ENCODE measurements around the gene U2AF2. TPM values are rescaled to one million over a fixed set of nuclear protein-coding genes. Genes with fewer than 3 reads are reported as not detected.

Gene U2AF2
- total and polyA plus RNA-seq, 9 of the 15 experiments (the other 6 are each of a cell fraction or from before 2014, with no cell fraction given), result 3.0 to 331 (median 157) TPM

DNA sequence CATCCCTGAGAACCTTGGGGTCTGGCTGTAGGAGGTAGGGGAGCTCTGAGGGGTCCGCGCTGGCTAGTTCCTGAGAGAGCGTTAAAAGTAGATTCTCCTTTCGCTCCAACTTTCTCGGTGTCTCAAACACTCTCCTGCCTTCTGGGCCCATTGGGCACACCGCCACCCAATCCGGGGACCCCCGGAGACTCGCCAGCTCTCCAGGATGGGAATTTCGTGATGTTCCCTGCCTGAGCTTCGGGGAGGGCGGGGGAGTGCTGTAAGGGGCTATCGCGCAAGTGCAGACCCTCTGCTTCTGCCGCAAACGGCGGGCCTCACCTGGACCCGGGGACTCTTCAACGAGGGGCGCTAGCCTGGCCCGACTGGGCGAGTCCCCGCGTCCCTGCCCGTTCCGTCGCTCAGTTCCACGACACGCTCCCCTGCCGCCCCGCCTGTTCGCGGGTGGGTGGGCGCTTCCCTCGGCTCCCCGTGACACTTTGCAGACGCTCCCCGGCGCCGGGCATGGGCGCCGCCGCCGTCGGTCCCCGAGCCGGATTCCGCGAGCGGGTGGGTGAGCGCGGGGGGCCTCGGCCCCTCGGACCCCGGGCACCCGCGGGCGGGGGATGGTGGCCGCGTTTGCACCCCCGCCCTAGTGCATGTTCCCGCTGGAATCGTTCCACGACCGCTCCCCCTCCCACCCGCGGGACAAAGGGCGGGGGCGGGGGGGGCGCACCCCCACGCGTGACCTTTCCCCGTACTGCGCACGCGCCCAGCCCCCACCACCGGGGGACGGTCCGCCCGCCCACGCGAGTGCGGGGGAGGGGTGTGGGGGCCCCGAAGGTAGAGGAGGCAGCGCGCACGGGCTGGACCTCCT lies 6.9 kb upstream of the U2AF2 start, which contains the start of gene CCDC106 (continued):
- TF ChIP-seq IRF2 (CRISPR knock-in tag; IDR thresholded peaks at IDR 0.05) (no peak), FOXJ2 (tag; IDR thresholded peaks at IDR 0.05) (0 out of 2 replicates have a peak, but pooled peaks have one; percentile 7), ERF (CRISPR knock-in tag; IDR thresholded peaks at IDR 0.05) (no peak), ZNF584 (CRISPR knock-in tag; IDR thresholded peaks at IDR 0.05; ENCODE audit: low read depth) (no peak), KLF1 (tag; IDR thresholded peaks at IDR 0.05) (0 out of 2 replicates have a peak, but pooled peaks have one; percentile 22), ZNF445 (CRISPR knock-in tag; IDR thresholded peaks at IDR 0.05; ENCODE audit: low read depth) (no peak), TEAD1 (CRISPR knock-in tag; IDR thresholded peaks at IDR 0.05) (no peak), FOXK2 (conservative IDR thresholded peaks at IDR 0.05 in 1 of 2, IDR thresholded peaks at IDR 0.05 in 1 of 2; ENCODE audit: low read depth in 2 of 2) (no peak), KDM5B (IDR thresholded peaks at IDR 0.05; ENCODE audit: insufficient replicate concordance, low read depth, low read length) (no peak), PHTF2 (CRISPR knock-in tag; IDR thresholded peaks at IDR 0.05) (no peak), KDM2B (CRISPR knock-in tag; IDR thresholded peaks at IDR 0.05) (no peak)
- TF ChIP-seq, protein P1, sequence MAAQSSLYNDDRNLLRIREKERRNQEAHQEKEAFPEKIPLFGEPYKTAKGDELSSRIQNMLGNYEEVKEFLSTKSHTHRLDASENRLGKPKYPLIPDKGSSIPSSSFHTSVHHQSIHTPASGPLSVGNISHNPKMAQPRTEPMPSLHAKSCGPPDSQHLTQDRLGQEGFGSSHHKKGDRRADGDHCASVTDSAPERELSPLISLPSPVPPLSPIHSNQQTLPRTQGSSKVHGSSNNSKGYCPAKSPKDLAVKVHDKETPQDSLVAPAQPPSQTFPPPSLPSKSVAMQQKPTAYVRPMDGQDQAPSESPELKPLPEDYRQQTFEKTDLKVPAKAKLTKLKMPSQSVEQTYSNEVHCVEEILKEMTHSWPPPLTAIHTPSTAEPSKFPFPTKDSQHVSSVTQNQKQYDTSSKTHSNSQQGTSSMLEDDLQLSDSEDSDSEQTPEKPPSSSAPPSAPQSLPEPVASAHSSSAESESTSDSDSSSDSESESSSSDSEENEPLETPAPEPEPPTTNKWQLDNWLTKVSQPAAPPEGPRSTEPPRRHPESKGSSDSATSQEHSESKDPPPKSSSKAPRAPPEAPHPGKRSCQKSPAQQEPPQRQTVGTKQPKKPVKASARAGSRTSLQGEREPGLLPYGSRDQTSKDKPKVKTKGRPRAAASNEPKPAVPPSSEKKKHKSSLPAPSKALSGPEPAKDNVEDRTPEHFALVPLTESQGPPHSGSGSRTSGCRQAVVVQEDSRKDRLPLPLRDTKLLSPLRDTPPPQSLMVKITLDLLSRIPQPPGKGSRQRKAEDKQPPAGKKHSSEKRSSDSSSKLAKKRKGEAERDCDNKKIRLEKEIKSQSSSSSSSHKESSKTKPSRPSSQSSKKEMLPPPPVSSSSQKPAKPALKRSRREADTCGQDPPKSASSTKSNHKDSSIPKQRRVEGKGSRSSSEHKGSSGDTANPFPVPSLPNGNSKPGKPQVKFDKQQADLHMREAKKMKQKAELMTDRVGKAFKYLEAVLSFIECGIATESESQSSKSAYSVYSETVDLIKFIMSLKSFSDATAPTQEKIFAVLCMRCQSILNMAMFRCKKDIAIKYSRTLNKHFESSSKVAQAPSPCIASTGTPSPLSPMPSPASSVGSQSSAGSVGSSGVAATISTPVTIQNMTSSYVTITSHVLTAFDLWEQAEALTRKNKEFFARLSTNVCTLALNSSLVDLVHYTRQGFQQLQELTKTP (IDR thresholded peaks at IDR 0.05; ENCODE audit: low read depth in 1 of 2, partially characterized antibody in 2 of 2), result no peak
- TF ChIP-seq, protein P2, sequence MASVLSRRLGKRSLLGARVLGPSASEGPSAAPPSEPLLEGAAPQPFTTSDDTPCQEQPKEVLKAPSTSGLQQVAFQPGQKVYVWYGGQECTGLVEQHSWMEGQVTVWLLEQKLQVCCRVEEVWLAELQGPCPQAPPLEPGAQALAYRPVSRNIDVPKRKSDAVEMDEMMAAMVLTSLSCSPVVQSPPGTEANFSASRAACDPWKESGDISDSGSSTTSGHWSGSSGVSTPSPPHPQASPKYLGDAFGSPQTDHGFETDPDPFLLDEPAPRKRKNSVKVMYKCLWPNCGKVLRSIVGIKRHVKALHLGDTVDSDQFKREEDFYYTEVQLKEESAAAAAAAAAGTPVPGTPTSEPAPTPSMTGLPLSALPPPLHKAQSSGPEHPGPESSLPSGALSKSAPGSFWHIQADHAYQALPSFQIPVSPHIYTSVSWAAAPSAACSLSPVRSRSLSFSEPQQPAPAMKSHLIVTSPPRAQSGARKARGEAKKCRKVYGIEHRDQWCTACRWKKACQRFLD (CRISPR knock-in tag; IDR thresholded peaks at IDR 0.05), result no peak
- TF ChIP-seq, protein P3, sequence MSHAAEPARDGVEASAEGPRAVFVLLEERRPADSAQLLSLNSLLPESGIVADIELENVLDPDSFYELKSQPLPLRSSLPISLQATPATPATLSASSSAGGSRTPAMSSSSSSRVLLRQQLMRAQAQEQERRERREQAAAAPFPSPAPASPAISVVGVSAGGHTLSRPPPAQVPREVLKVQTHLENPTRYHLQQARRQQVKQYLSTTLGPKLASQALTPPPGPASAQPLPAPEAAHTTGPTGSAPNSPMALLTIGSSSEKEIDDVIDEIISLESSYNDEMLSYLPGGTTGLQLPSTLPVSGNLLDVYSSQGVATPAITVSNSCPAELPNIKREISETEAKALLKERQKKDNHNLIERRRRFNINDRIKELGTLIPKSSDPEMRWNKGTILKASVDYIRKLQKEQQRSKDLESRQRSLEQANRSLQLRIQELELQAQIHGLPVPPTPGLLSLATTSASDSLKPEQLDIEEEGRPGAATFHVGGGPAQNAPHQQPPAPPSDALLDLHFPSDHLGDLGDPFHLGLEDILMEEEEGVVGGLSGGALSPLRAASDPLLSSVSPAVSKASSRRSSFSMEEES (CRISPR knock-in tag; IDR thresholded peaks at IDR 0.05), result no peak

Measured in K562 (cell line).